SU-DHL-6 (cell line): ENCODE data around the gene KRT4.

Experiments
- EZH2phosphoT487 ChIP-seq: fragments of 200-600 bp; sonication (generic), shearing (Covaris generic); conservative IDR thresholded peaks from 2 replicates; pipeline ENCODE4 v1.6.1; 2018; ENCODE audit warnings: mild to moderate bottlenecking, antibody characterized with exemption, low read length, moderate library complexity, mixed read lengths
- TF ChIP-seq, protein P1 (sequence below): fragments of 200-600 bp; sonication (generic); IDR thresholded peaks from one replicate; pipeline ENCODE4 v1.5.1; 2017; ENCODE audit warnings: antibody characterized with exemption, mild to moderate bottlenecking, low read length, moderate library complexity; ENCODE audit not compliant: insufficient read depth, poor library complexity, severe bottlenecking

DNA sequence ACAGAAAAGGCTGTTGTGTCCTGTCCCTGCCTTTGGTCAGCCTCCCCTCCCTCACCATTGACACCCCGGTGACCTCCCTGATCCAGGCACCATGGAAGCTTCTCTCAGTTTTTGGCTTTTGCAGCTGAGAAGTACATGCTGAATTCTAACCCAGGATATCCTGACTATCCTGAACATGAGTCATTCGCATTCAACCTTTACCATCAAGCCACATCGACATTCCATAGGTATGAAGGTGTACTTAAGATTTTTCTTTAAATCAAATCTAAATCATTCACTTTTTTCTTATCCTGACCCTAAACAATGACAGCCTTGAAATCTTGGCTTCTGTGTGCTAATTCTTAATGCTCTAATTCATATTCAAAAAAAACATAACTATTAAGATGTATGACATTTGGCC, 43.6 kb upstream of the KRT4 start:
- TF ChIP-seq, protein P1, sequence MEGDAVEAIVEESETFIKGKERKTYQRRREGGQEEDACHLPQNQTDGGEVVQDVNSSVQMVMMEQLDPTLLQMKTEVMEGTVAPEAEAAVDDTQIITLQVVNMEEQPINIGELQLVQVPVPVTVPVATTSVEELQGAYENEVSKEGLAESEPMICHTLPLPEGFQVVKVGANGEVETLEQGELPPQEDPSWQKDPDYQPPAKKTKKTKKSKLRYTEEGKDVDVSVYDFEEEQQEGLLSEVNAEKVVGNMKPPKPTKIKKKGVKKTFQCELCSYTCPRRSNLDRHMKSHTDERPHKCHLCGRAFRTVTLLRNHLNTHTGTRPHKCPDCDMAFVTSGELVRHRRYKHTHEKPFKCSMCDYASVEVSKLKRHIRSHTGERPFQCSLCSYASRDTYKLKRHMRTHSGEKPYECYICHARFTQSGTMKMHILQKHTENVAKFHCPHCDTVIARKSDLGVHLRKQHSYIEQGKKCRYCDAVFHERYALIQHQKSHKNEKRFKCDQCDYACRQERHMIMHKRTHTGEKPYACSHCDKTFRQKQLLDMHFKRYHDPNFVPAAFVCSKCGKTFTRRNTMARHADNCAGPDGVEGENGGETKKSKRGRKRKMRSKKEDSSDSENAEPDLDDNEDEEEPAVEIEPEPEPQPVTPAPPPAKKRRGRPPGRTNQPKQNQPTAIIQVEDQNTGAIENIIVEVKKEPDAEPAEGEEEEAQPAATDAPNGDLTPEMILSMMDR, result no peak
- TF ChIP-seq EZH2phosphoT487, result no peak
